RWPE2 (cell line): ENCODE results near the gene AMIGO1.
A peak's percentile ranks its signal among the peaks of the same experiment; 100 is the strongest.

Experiments used
- ATAC-seq: fragments of 200-7000 bp; cut with Tn5 transposase; 3 replicates; pipeline ENCODE4 v1.9.1; 2021; ENCODE audit warnings: low read depth
- DNase-seq: peaks from one replicate; pipeline ENCODE4 v3.0.0-alpha.2; 2020; ENCODE audit warnings: low spot score
- H3K27ac ChIP-seq: fragments of 450-650 bp; 2 replicates; pipeline ENCODE4 v1.5.1; 2017; ENCODE audit warnings: mild to moderate bottlenecking; ENCODE audit not compliant: poor library complexity, severe bottlenecking
- H3K27me3 ChIP-seq: fragments of 250-450 bp; sonication (Bioruptor Pico); 2 replicates; pipeline ENCODE4 v1.5.1; 2021; ENCODE audit warnings: mild to moderate bottlenecking, moderate library complexity; ENCODE audit not compliant: insufficient read depth, poor library complexity, severe bottlenecking
- H3K36me3 ChIP-seq: fragments of 250-450 bp; sonication (Bioruptor Pico); 2 replicates; pipeline ENCODE4 v1.5.1; 2020; ENCODE audit warnings: low read depth, mild to moderate bottlenecking, moderate library complexity
- H3K4me1 ChIP-seq: fragments of 250-450 bp; sonication (Bioruptor Pico); 2 replicates; pipeline ENCODE4 v1.5.1; 2021; ENCODE audit warnings: mild to moderate bottlenecking, moderate library complexity; ENCODE audit not compliant: insufficient read depth, poor library complexity, severe bottlenecking
- H3K4me3 ChIP-seq: fragments of 250-450 bp; sonication (Bioruptor Pico); 2 replicates; pipeline ENCODE4 v1.5.1; 2021; ENCODE audit warnings: mild to moderate bottlenecking, moderate library complexity; ENCODE audit not compliant: severe bottlenecking
- H3K9me3 ChIP-seq: fragments of 250-450 bp; sonication (Bioruptor Pico); 2 replicates; pipeline ENCODE4 v1.5.1; 2021; ENCODE audit warnings: mild to moderate bottlenecking, moderate library complexity; ENCODE audit not compliant: severe bottlenecking
- CTCF ChIP-seq: fragments of 450-650 bp; IDR thresholded peaks from one replicate; pipeline ENCODE4 v1.5.1; 2017; ENCODE audit warnings: mild to moderate bottlenecking, moderate library complexity; ENCODE audit not compliant: poor library complexity, severe bottlenecking

AMIGO1 gene

DNA sequence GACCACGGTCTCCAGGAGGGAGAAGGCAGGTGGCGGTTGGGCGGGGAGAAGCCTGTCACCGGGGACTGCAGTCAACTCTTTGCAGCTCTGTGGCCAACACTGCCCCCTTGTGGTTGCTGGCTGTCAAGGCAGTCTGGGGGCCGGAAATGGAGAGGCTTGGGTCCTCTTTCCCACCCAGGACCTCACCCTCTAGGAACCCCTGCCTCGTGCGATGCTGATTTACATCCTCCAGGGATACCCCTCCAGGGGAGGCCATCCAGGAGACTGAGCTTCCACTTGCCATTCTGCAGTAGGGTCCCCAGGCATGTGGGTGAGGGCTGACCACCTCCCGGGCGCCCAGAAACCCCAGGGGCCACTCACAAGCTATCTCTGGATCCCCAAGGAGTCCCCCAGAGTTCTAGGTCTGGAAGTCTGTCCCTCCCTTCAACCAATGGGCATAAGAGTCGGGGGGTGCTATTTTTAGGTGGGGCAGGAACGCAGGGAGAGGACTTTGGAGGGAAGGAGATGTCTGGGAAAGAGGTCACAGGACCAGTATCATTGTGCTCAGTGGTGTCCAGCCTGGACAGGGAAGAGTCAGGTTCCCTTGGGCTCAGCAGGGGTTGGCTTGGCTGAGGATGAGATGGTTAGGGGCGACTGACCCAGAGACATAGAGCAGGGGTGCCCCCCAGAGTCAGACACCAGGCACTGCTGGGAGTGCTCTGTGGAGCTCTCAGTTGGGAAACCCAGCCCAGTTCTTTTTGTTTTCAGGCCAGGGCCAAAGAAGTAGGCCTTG lies 23.0 kb upstream of the AMIGO1 start:
- TF ChIP-seq CTCF: peak; percentile 95
- Histone ChIP-seq H3K9me3 (no peaks in the 10 kb centered on the region), H3K36me3 (no peaks in the 10 kb centered on the region), H3K27me3 (no peaks in the 10 kb centered on the region), H3K27ac (no peak overlapping the region), H3K4me1 (no peaks in the 10 kb centered on the region), H3K4me3 (no peak overlapping the region)
- peak; percentile 74 for ATAC-seq
- DNase-seq: no peak

DNA sequence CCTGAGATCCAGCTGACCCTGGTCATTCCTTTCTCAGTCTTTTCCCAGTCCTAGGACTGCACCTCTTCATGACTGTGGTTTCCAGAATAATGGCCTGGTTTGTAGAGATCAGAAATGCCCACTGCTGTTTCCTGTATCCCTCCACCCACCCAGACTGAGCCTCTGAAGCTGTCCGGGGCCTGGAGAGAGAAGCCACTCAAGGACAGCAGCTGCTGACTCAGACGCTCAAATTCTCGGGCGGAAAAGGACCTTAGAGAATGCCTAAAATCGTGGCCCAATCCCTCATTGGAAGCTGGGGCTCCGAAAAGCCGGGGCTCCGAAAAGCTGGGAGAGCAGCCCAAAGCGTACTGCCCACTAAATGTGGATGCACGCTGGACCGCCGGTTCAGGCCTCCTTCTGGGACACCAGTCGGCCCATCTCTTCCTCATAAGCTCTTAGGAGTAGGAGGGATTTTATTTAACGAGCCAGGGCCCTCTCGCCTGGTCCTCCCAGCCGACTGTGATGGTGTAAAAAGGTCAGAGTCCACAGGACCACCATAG lies 22.4 kb upstream of the AMIGO1 start:
- Histone ChIP-seq H3K27ac (no peak overlapping the region), H3K4me1 (no peaks in the 10 kb centered on the region), H3K27me3 (no peaks in the 10 kb centered on the region), H3K9me3 (no peaks in the 10 kb centered on the region), H3K4me3 (no peak overlapping the region), H3K36me3 (no peaks in the 10 kb centered on the region)
- no peak for TF ChIP-seq CTCF
- DNase-seq: no peak
- ATAC-seq: no peak

DNA sequence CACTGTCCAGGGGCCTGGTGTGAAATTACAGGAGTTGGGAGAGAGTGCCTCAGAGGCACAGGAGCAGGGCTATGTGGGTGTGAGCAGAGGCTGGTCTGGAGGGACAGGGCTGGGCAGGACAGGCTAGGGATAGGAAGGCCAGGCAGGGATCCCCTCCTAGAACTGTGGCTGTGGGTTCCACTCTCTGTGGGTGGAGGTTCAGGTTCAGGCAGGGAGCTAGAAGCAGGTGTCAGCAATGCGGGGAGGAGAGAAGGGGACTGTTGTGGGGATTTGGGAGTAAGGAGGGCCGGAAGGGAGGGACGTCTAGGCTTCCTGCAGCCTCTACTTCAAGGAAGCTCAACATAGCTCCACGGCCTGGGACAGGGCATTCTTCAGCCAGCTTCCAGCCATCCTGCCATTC lies 21.9 kb upstream of the AMIGO1 start:
- H3K27me3 ChIP-seq: no peaks in the 10 kb centered on the region
- ATAC-seq: no peak
- H3K9me3 ChIP-seq: no peaks in the 10 kb centered on the region
- H3K36me3 ChIP-seq: no peaks in the 10 kb centered on the region
- no peak for DNase-seq
- no peak overlapping the region for H3K27ac ChIP-seq
- no peak overlapping the region for H3K4me3 ChIP-seq
- H3K4me1 ChIP-seq: no peaks in the 10 kb centered on the region
- no peak for TF ChIP-seq CTCF

GRCh38 chr1:109530457-109531087 lies 21.0 kb upstream of the AMIGO1 start:
- H3K9me3 ChIP-seq: no peaks in the 10 kb centered on the region
- no peaks in the 10 kb centered on the region for H3K4me1 ChIP-seq
- no peak overlapping the region for H3K4me3 ChIP-seq
- no peak for TF ChIP-seq CTCF
- no peak overlapping the region for H3K27ac ChIP-seq
- no peaks in the 10 kb centered on the region for H3K27me3 ChIP-seq
- no peak for DNase-seq
- ATAC-seq: no peak
- H3K36me3 ChIP-seq: no peaks in the 10 kb centered on the region
